ENCODE results near the gene MED13L.

DNA sequence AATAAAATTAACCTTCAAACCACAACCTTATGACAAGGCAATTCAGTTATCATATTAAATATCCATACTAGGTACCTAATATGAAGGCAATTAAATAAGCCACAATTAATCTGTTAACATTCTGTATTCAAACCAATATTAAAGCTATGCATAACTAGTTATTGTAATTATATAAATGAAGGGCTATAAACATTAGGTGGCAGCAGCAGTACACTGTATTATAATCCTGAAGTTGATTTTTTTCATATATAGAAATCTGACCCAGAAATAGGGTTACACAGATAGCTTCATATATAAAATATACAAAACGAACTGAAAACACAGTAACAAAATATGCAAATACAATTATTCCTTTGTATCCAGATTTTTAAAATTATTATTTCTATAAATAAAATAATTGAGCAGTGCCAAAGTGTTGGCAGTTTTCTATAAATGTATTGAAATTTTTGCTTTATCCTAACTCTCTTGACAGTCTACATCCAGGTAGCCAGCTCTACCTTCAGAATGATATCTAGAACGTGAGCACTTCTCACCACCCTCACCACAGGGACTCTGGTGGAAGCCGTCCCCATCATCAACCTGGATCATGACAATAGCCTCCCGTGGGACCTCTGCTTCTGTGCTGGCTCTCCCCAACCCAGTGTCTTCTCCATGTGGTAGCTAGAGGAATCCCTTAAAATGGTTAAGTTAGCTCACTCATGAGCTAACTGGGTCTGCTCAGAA is 136.2 kb downstream of the MED13L start:
- no peak for TF ChIP-seq ZFP30 (CRISPR knock-in tag; IDR thresholded peaks at IDR 0.05)
- TF ChIP-seq ARNTL (CRISPR knock-in tag; IDR thresholded peaks at IDR 0.05; ENCODE audit: borderline replicate concordance, low read depth), result no peak
- no peak for TF ChIP-seq RARB (CRISPR knock-in tag; IDR thresholded peaks at IDR 0.05)
- TF ChIP-seq TSHZ2 (CRISPR knock-in tag; IDR thresholded peaks at IDR 0.05), result no peak
